Measurements from ENCODE around the gene ATG16L1.

DNA sequence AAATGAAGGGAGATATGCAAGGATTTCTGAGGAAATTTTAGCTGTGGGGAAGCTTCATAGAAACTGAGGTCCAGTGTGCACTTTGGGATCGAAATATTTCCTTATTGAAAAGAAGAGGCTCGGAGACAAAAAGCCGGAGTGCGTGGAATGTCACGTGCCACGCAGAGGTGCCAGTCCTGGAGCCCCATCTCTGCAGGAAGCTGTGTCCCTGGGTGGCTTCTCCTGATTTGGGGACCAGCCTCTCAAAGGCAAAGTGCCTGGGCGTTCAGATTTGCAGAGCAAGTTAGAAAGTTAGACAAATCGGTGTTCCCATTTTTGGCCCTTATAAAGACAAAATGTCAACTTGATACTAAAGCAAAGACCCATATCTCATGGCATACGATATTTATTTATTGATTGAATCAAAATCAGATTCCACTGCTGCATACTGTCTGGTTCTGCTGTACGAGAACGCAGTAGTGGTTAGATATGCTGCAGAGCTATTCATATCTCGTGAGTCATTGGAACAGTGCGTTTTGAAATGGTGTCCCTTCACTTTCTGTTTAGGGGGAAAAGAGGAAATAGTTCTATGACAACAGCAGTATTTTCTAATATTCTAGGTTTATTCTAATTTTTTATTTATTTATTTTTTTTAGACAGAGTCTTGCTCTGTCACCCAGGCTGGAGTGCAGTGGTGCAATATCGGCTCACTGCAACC, 9.1 kb upstream of the ATG16L1 start:
- TF ChIP-seq, protein P1, sequence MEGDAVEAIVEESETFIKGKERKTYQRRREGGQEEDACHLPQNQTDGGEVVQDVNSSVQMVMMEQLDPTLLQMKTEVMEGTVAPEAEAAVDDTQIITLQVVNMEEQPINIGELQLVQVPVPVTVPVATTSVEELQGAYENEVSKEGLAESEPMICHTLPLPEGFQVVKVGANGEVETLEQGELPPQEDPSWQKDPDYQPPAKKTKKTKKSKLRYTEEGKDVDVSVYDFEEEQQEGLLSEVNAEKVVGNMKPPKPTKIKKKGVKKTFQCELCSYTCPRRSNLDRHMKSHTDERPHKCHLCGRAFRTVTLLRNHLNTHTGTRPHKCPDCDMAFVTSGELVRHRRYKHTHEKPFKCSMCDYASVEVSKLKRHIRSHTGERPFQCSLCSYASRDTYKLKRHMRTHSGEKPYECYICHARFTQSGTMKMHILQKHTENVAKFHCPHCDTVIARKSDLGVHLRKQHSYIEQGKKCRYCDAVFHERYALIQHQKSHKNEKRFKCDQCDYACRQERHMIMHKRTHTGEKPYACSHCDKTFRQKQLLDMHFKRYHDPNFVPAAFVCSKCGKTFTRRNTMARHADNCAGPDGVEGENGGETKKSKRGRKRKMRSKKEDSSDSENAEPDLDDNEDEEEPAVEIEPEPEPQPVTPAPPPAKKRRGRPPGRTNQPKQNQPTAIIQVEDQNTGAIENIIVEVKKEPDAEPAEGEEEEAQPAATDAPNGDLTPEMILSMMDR (conservative IDR thresholded peaks at IDR 0.05 in 1 of 2, IDR thresholded peaks at IDR 0.05 in 1 of 2; ENCODE audit: extremely low read depth in 1 of 2, insufficient read depth in 1 of 2, low read depth in 1 of 2, low read length in 2 of 2): no peak
- no peak for TF ChIP-seq EZH2 (IDR thresholded peaks at IDR 0.05; ENCODE audit: borderline replicate concordance, low read length)

Data from mammary epithelial cell (primary cell).